Heart right ventricle (tissue), 16 donors: ENCODE results near the gene CCDC9. TPM values are rescaled to one million over a fixed set of nuclear protein-coding genes. Genes with fewer than 3 reads are reported as not detected.

Source experiments
- ATAC-seq, 8 donors: fragments of 200-7000 bp; cut with Tn5 transposase; one replicate each; pipeline ENCODE4 v1.9.1; 2020; ENCODE audit warnings: mild to moderate bottlenecking in 8 of 8, moderate library complexity in 8 of 8, moderate number of reproducible peaks in 1 of 8
- DNase-seq, 2 donors: peaks; one replicate each; pipeline ENCODE4 v3.0.0-alpha.2; 2020
- H3K27ac ChIP-seq, 10 donors: fragments of 200-600 bp; sonication (generic) in 2 of 10; one replicate each; pipeline versions ENCODE4 v1.5.0 to v1.8.0; 2020 to 2022; ENCODE audit warnings: mild to moderate bottlenecking in 3 of 10
- H3K27me3 ChIP-seq, 7 donors: fragments of 200-600 bp; one replicate each; pipeline ENCODE4 v1.8.0; 2021 to 2022; ENCODE audit warnings: mild to moderate bottlenecking in 2 of 7
- H3K36me3 ChIP-seq, 9 donors: fragments of 200-600 bp; sonication (generic) in 1 of 9; one replicate each; pipeline versions ENCODE4 v1.5.0 to v1.8.0; 2020 to 2022; ENCODE audit warnings: mild to moderate bottlenecking in 2 of 9
- H3K4me1 ChIP-seq, 9 donors: fragments of 200-600 bp; sonication (generic) in 1 of 9; one replicate each; pipeline versions ENCODE4 v1.5.0 to v1.8.0; 2020 to 2022; ENCODE audit warnings: mild to moderate bottlenecking in 4 of 9
- H3K4me3 ChIP-seq, 10 donors: fragments of 200-600 bp; sonication (generic) in 2 of 10; one replicate each; pipeline versions ENCODE4 v1.5.0 to v1.8.0; 2020 to 2022; ENCODE audit warnings: mild to moderate bottlenecking in 7 of 10, moderate library complexity in 2 of 10
- H3K9me3 ChIP-seq, 11 donors: fragments of 200-600 bp in 10 of 11; sonication (generic) in 2 of 11; one replicate each; pipeline versions ENCODE4 v1.5.0 to v1.8.0; 2013 to 2022; ENCODE audit warnings: mild to moderate bottlenecking in 2 of 11, control low read depth in 1 of 11, moderate library complexity in 1 of 11
- WGBS, 2 donors: extraction: QIAGEN DNeasy Blood & Tissue Kit; methylation state at CpG; one replicate each; pipeline ENCODE4 v1.1.7; 2013; ENCODE audit warnings: inconsistent platforms in 1 of 2; 5-methylcytosine and 5-hydroxymethylcytosine counted together
- intact Hi-C, 10 donors: fragments of 100-400 bp; cut with DNase I; formaldehyde crosslinking; loops; one replicate each; pipeline versions ENCODE4 v1.11.1 to v1.14.2; 2022
- polyA plus RNA-seq, 2 donors: library from polyadenylated mRNA; stranded (reverse); fragments of 200-250 nt; gene quantifications; one replicate each; pipeline ENCODE4 v1.2.3, GENCODE V29; 2013
- total RNA-seq, 10 donors: library from RNA; stranded (reverse); fragmentation: NEBNext Ultra II Directional in 3 of 10; extraction: Animal tissue kit (Norgen Biotek cat#: 25700) in 3 of 10; gene quantifications; one replicate each; pipeline versions ENCODE4 v1.2.1 to v1.2.4, GENCODE V29; 2021 to 2023
- TF ChIP-seq, protein P1 (sequence below), 9 donors: fragments of 200-600 bp; sonication (generic) in 2 of 9; IDR thresholded peaks; one replicate each; pipeline versions ENCODE4 v1.5.0 to v1.8.0; 2021 to 2022; ENCODE audit warnings: antibody characterized with exemption in 9 of 9, mild to moderate bottlenecking in 5 of 9, moderate library complexity in 1 of 9
- donor health status: Arrhythmogenic right ventricular cardiomyopathy.
- donor health status: ischemic (EF 13 %, LVEDD 7.1; RV severe dilation, severe dysfunction).
- donor health status: healthy with polysubstance abuse.
- donor health status: DM: no; HTN: yes; CAD: no.
- donor health status: DM: no; HTN: no; CAD: no.
- donor health status: ischemic (EF 25% LVEDD 6.9; RV normal size, moderate dysfunction).
- donor health status: ischemic (EF 25% LVEDD 5.7; RV mildly dilated, moderate dysfunction).
- donor health status: healthy.
- donor health status: DM: yes; HTN: yes; CAD: no.
- donor health status: Ischemic cardiomyopathy.
- donor health status: ischemic (EF 35%, LVEDD 5.7; RV mildly dilated, moderate dysfunction).
- donor health status: nonischemic (EF 11% LVEDD 7.7; RV severe dilation, severe dysfunction).
- donor health status: DM: yes; HTN: yes; CAD: no.
- donor health status: PGD.
- donor health status: ischemic (EF 29% LVEDD 5.4; RV normal size, mild dysfunction).
- donor health status: nonischemic (EF 23%, LVEDD 6.1; RV moderate dilation, normal function).

The CCDC9 gene
- total and polyA plus RNA-seq, 12 donors = 14.2 to 31.1 (median 17.4) TPM

GRCh38 chr19:47230054-47230920, 26.0 kb upstream of the CCDC9 start:
- peaks cover 0 to 2% (median 0%) of the 10 kb centered on the region in 9 donors for H3K36me3 ChIP-seq
- DNase-seq (peak in 1 of 2 donors; percentile 78), ATAC-seq (peak in 1 of 8 donors; percentile 2)
- no peaks in the 10 kb centered on the region for H3K27me3 ChIP-seq
- peak overlapping the region; percentile 89 to 100 (median 98) for H3K4me3 ChIP-seq
- no peaks in the 10 kb centered on the region for H3K9me3 ChIP-seq
- intact Hi-C loops = loop anchor here in 1 of 10 donors (10.0 kb wide), 1 partner anchor 215 kb away; the partner anchor contains the start of gene NPAS1
- H3K27ac ChIP-seq = peak overlapping the region; percentile 68 to 100 (median 87)
- H3K4me1 ChIP-seq = peaks cover 11 to 65% (median 42%) of the 10 kb centered on the region in 9 donors
- 2 to 3% methylated on average over 51 to 84 of the region's 84 CpGs for WGBS, 2 donors
- TF ChIP-seq, protein P1, sequence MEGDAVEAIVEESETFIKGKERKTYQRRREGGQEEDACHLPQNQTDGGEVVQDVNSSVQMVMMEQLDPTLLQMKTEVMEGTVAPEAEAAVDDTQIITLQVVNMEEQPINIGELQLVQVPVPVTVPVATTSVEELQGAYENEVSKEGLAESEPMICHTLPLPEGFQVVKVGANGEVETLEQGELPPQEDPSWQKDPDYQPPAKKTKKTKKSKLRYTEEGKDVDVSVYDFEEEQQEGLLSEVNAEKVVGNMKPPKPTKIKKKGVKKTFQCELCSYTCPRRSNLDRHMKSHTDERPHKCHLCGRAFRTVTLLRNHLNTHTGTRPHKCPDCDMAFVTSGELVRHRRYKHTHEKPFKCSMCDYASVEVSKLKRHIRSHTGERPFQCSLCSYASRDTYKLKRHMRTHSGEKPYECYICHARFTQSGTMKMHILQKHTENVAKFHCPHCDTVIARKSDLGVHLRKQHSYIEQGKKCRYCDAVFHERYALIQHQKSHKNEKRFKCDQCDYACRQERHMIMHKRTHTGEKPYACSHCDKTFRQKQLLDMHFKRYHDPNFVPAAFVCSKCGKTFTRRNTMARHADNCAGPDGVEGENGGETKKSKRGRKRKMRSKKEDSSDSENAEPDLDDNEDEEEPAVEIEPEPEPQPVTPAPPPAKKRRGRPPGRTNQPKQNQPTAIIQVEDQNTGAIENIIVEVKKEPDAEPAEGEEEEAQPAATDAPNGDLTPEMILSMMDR (IDR thresholded peaks at IDR 0.05) = peak; percentile 73 to 89 (median 85)

DNA sequence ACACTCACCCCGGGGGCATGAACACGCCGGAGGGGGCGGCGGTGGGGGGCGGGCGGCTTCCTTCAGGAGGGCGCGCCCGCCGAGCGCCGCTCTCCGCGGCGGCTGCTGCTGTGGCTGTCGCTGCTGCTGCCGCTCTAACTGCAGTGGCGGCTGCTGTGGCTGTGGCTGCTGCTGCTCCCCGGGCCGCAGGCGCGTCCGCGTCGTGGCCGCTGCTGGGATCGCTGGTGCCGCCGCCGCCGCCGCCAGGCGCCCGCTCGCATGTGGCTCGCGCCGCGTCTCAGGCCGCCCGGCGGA, 25.5 kb upstream of the CCDC9 start, which contains the start of gene BBC3:
Gene BBC3 (minus strand): TSS at position 279 of the 294 bp plus-strand sequence. CDS start 2,768 bp downstream, outside the sequence.
- no peaks in the 10 kb centered on the region for H3K9me3 ChIP-seq
- ATAC-seq (no peak), DNase-seq (no peak)
- H3K27me3 ChIP-seq = no peaks in the 10 kb centered on the region
- H3K36me3 ChIP-seq = no peaks in the 10 kb centered on the region
- H3K4me1 ChIP-seq = peaks cover 11 to 59% (median 37%) of the 10 kb centered on the region in 9 donors
- WGBS, 2 donors = 0 to 1% methylated on average over 28 to 43 of the region's 43 CpGs
- intact Hi-C loops = loop anchor here in 1 of 10 donors (10.0 kb wide), 1 partner anchor 216 kb away; the partner anchor contains the start of gene NPAS1
- TF ChIP-seq, protein P1 (IDR thresholded peaks at IDR 0.05) = no peak
- H3K4me3 ChIP-seq = peak within 1 kb of the TSS; percentile 89 to 100 (median 98)
- H3K27ac ChIP-seq = peak within 1 kb of the TSS; percentile 68 to 100 (median 87)

DNA sequence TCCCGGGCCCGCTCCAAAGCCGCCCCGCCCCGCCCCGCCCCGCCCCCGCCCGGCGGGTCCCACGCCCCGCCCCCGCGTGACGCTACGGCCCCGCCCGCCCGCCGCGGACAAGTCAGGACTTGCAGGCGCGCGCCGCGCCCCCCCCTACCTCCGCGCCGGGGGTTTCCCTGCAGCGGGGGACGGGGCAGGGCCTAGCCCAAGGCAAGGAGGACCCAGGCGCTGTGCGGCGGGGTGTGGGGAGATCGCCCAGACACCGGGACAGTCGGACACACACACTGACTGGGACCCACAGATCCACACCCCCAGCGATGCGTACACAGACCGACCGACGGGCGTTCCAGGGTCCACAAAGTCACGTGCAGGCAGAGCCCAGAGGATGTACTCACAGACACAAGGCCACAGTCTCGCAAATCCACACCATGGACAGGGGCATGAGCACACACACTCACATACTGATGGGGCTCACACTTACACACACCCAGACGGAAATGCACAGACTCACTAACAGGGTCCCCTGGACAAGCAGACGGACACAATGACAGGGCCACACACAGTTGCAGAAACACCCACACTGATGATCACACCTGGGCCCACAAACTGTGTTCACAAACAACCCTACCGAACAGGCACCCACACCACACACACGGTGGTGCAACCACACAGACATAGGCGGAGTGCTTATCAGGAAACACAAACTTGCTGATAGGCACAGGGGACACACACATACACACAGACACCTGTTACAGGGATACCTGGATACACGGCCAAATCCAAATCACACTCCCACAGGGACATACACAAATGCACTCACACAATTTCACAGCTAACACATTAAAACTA, 24.9 kb upstream of the CCDC9 start:
- TF ChIP-seq, protein P1 (IDR thresholded peaks at IDR 0.05) = no peak
- 7% methylated on average over 46 to 51 of the region's 51 CpGs for WGBS, 2 donors
- Histone ChIP-seq H3K27ac (peak overlapping the region; percentile 68 to 100 (median 84)), H3K36me3 (no peaks in the 10 kb centered on the region), H3K9me3 (no peaks in the 10 kb centered on the region), H3K27me3 (no peaks in the 10 kb centered on the region), H3K4me1 (peaks cover 11 to 57% (median 37%) of the 10 kb centered on the region in 9 donors), H3K4me3 (peak overlapping the region; percentile 89 to 100 (median 98))
- peak; percentile 27 to 58 (median 46) for ATAC-seq
- peak; percentile 90 to 92 for DNase-seq
- intact Hi-C loops = loop anchor here in 1 of 10 donors (10.0 kb wide), 1 partner anchor 217 kb away; the partner anchor contains the start of gene NPAS1
